H7 (cell line): ENCODE measurements around the gene TCF12. TPM values are rescaled to one million over a fixed set of nuclear protein-coding genes. Genes with fewer than 3 reads are reported as not detected.
"Not testable (repeated sequence)": the region's sequence is repeated elsewhere in the genome, so short reads cannot be mapped to it uniquely, and the experiment has no call there.

Source experiments
- DNase-seq: peaks from one replicate; pipeline ENCODE4 v3.0.0; 2012
- H3K27me3 ChIP-seq: 2 replicates; pipeline ENCODE4 v1.6.0; 2011; ENCODE audit warnings: mild to moderate bottlenecking, low read length; ENCODE audit not compliant: control insufficient read depth, insufficient read depth
- H3K36me3 ChIP-seq: replicated peaks from 2 replicates; pipeline ENCODE4 v1.5.1; 2011; ENCODE audit warnings: low read length; ENCODE audit not compliant: control insufficient read depth, insufficient read depth
- H3K4me3 ChIP-seq: 2 replicates; pipeline ENCODE4 v1.5.1; 2011; ENCODE audit warnings: low read depth, mild to moderate bottlenecking, control low read depth, low read length, moderate library complexity; ENCODE audit not compliant: insufficient read depth
- total RNA-seq: library from RNA; depleted of rRNA; stranded (reverse); fragments of >200 nt; shearing (Covaris generic); gene quantifications from 2 replicates; pipeline ENCODE4 v1.2.3, GENCODE V29; 2014

The TCF12 gene
- total RNA-seq, 1 experiment from 2014 or later: 54.5 TPM

- Histone ChIP-seq H3K4me3 (no peak overlapping the region), H3K27me3 (no peaks in the 10 kb centered on the region), H3K36me3 (no peaks in the 10 kb centered on the region)
- no peak for DNase-seq
Measured at GRCh38 chr15:56948000-56948763, 29.7 kb downstream of the TCF12 start.

GRCh38 chr15:56948764-56949101, 30.3 kb downstream of the TCF12 start:
- no peak for DNase-seq
- Histone ChIP-seq H3K27me3 (no peaks in the 10 kb centered on the region), H3K36me3 (no peaks in the 10 kb centered on the region), H3K4me3 (no peak overlapping the region)

- no peak for DNase-seq
- Histone ChIP-seq H3K36me3 (no peaks in the 10 kb centered on the region), H3K27me3 (no peaks in the 10 kb centered on the region), H3K4me3 (no peak overlapping the region)
Measured at GRCh38 chr15:56950979-56951378, 32.5 kb downstream of the TCF12 start.

- H3K27me3 ChIP-seq: no peaks in the 10 kb centered on the region
- no peaks in the 10 kb centered on the region for H3K36me3 ChIP-seq
- no peak for DNase-seq
- H3K4me3 ChIP-seq: no peak overlapping the region
Measured at GRCh38 chr15:56953790-56954189, 35.3 kb downstream of the TCF12 start.

- H3K36me3 ChIP-seq, H3K4me3 ChIP-seq, DNase-seq, H3K27me3 ChIP-seq: not testable (repeated sequence)
Measured at GRCh38 chr15:56955011-56955410, 36.6 kb downstream of the TCF12 start.

GRCh38 chr15:56956538-56956937, 38.1 kb downstream of the TCF12 start:
- Histone ChIP-seq H3K36me3 (no peaks in the 10 kb centered on the region), H3K27me3 (no peaks in the 10 kb centered on the region), H3K4me3 (no peak overlapping the region)
- DNase-seq: no peak

- no peak overlapping the region for H3K4me3 ChIP-seq
- H3K27me3 ChIP-seq: no peaks in the 10 kb centered on the region
- DNase-seq: peak; percentile 7
- no peaks in the 10 kb centered on the region for H3K36me3 ChIP-seq
Measured at GRCh38 chr15:56957812-56958406, 39.5 kb downstream of the TCF12 start.

- Histone ChIP-seq H3K4me3 (no peak overlapping the region), H3K27me3 (no peaks in the 10 kb centered on the region), H3K36me3 (no peaks in the 10 kb centered on the region)
- no peak for DNase-seq
Measured at GRCh38 chr15:56959318-56959648, 40.8 kb downstream of the TCF12 start.

GRCh38 chr15:56960116-56960515, 41.7 kb downstream of the TCF12 start:
- H3K4me3 ChIP-seq: no peak overlapping the region
- DNase-seq: no peak
- no peaks in the 10 kb centered on the region for H3K36me3 ChIP-seq
- H3K27me3 ChIP-seq: no peaks in the 10 kb centered on the region

GRCh38 chr15:56963126-56963525, 44.7 kb downstream of the TCF12 start:
- Histone ChIP-seq H3K36me3 (no peaks in the 10 kb centered on the region), H3K27me3 (no peaks in the 10 kb centered on the region), H3K4me3 (no peak overlapping the region)
- DNase-seq: no peak

- Histone ChIP-seq H3K4me3 (no peak overlapping the region), H3K36me3 (no peaks in the 10 kb centered on the region), H3K27me3 (no peaks in the 10 kb centered on the region)
- no peak for DNase-seq
Measured at GRCh38 chr15:56963710-56964109, 45.3 kb downstream of the TCF12 start.

GRCh38 chr15:56964182-56964581, 45.7 kb downstream of the TCF12 start:
- Histone ChIP-seq H3K36me3 (no peaks in the 10 kb centered on the region), H3K27me3 (no peaks in the 10 kb centered on the region), H3K4me3 (no peak overlapping the region)
- DNase-seq: no peak

- Histone ChIP-seq H3K4me3 (no peak overlapping the region), H3K27me3 (no peaks in the 10 kb centered on the region), H3K36me3 (no peaks in the 10 kb centered on the region)
- no peak for DNase-seq
Measured at GRCh38 chr15:56965231-56966013, 47.0 kb downstream of the TCF12 start.

- no peaks in the 10 kb centered on the region for H3K36me3 ChIP-seq
- H3K27me3 ChIP-seq: no peaks in the 10 kb centered on the region
- DNase-seq: no peak
- no peak overlapping the region for H3K4me3 ChIP-seq
Measured at GRCh38 chr15:56967336-56967735, 48.9 kb downstream of the TCF12 start.

- Histone ChIP-seq H3K27me3 (no peaks in the 10 kb centered on the region), H3K36me3 (no peaks in the 10 kb centered on the region), H3K4me3 (no peak overlapping the region)
- DNase-seq: no peak
Measured at GRCh38 chr15:56968256-56968655, 49.8 kb downstream of the TCF12 start.
